ENCODE measurements around the gene SNRNP200. TPM values are rescaled to one million over a fixed set of nuclear protein-coding genes. Genes with fewer than 3 reads are reported as not detected.

SNRNP200 gene
- total RNA-seq, 1 donor from 2014 or later = 208 TPM

- no peak overlapping the region for H3K4me3 Mint-ChIP-seq
- POLR2A ChIA-PET = interaction anchor here (1.1 to 2.5 kb wide), 5 partner anchors 16 to 95 kb away, joined by 4 to 9 read pairs (median 5); partner anchors contain the start of genes CIAO1, STARD7 and TMEM127
- no peak for DNase-seq
- no peak overlapping the region for H3K27ac Mint-ChIP-seq
- no peaks in the 10 kb centered on the region for H3K9me3 Mint-ChIP-seq
- no peaks in the 10 kb centered on the region for H3K27me3 Mint-ChIP-seq
- H3K4me1 Mint-ChIP-seq = peaks cover 35% of the 10 kb centered on the region
- ATAC-seq (ENCODE audit: low read depth) = no peak
- intact Hi-C loops (cut with micrococcal nuclease) = no loop called here
- CTCF ChIA-PET = interaction anchor here (1.0 to 1.4 kb wide), 2 partner anchors 65 to 102 kb away, joined by 3 to 7 read pairs; no protein-coding TSS in a partner anchor
- TF ChIP-seq CTCF (IDR thresholded peaks at IDR 0.05) = no peak
- H3K36me3 Mint-ChIP-seq (ENCODE audit: low read depth) = peaks cover 4% of the 10 kb centered on the region
These were observed 64.9 kb downstream of the SNRNP200 start for GRCh38 chr2:96240341-96241038.

GRCh38 chr2:96239745-96240264 lies 65.5 kb downstream of the SNRNP200 start:
- Mint-ChIP-seq H3K4me3 (no peak overlapping the region), H3K4me1 (peaks cover 31% of the 10 kb centered on the region), H3K27ac (no peak overlapping the region), H3K27me3 (no peaks in the 10 kb centered on the region), H3K36me3 (ENCODE audit: low read depth) (peaks cover 3% of the 10 kb centered on the region), H3K9me3 (no peaks in the 10 kb centered on the region)
- intact Hi-C loops (cut with micrococcal nuclease) = no loop called here
- no peak for ATAC-seq (ENCODE audit: low read depth)
- POLR2A ChIA-PET = interaction anchor here (0.5 to 2.5 kb wide), 5 partner anchors 16 to 94 kb away, joined by 3 to 10 read pairs (median 6); partner anchors contain the start of genes CIAO1, DUSP2, STARD7 and TMEM127
- DNase-seq = no peak
- CTCF ChIA-PET = interaction anchor here (1.0 kb wide), 1 partner anchor 101 kb away, joined by 3 read pairs; no protein-coding TSS in a partner anchor
- no peak for TF ChIP-seq CTCF (IDR thresholded peaks at IDR 0.05)

DNA sequence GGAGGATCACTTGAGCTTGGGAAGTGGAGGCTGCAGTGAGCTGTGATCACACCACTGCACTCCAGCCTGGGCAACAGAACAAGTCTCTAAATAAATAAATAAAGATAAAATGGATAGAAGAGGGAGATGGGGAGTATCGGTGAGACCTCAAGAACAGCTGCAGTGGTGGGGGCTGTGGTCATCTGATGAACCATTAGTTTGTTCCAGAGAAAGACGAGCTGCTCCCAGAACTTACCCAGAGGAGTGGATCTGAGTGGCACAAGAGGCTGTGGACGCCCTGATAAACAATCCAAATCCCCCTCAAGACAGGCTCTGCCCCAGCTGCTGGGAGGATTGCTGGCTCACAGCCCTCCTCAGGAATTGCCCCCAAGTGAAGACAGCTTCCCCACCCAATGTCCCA lies 66.3 kb downstream of the SNRNP200 start:
- CTCF ChIA-PET = no interaction called here
- no peak for DNase-seq
- Mint-ChIP-seq H3K27ac (no peak overlapping the region), H3K4me3 (no peak overlapping the region), H3K9me3 (no peaks in the 10 kb centered on the region), H3K36me3 (ENCODE audit: low read depth) (peaks cover 3% of the 10 kb centered on the region), H3K4me1 (peaks cover 34% of the 10 kb centered on the region), H3K27me3 (no peaks in the 10 kb centered on the region)
- TF ChIP-seq CTCF (IDR thresholded peaks at IDR 0.05) = no peak
- POLR2A ChIA-PET = no interaction called here
- intact Hi-C loops (cut with micrococcal nuclease) = no loop called here
- ATAC-seq (ENCODE audit: low read depth) = no peak

DNA sequence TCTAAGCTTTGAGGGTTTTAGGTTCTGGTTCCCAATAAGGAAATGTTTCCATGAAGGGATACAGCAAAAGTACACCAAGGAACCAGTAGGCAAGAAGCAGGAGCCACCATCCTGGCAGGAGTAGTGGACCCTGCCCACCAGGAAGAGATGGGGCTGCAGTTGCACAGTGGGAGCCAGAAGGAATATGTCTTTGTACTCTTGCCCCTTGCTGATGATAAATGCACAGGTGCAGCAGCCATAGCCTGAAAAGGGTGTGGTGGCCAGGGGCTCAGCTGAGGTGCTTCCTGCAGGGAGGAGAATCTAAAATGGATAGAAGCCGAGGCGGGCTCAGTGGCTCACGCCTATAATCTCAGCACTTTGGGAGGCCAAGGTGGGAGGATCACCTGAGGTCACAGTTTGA lies 67.1 kb downstream of the SNRNP200 start:
- H3K4me3 Mint-ChIP-seq = no peak overlapping the region
- peaks cover 3% of the 10 kb centered on the region for H3K36me3 Mint-ChIP-seq (ENCODE audit: low read depth)
- DNase-seq (no peak), ATAC-seq (ENCODE audit: low read depth) (no peak)
- no peak for TF ChIP-seq CTCF (IDR thresholded peaks at IDR 0.05)
- no peaks in the 10 kb centered on the region for H3K27me3 Mint-ChIP-seq
- intact Hi-C loops (cut with micrococcal nuclease) = no loop called here
- no peak overlapping the region for H3K27ac Mint-ChIP-seq
- ChIA-PET CTCF (no interaction called here), POLR2A (no interaction called here)
- no peaks in the 10 kb centered on the region for H3K9me3 Mint-ChIP-seq
- peaks cover 42% of the 10 kb centered on the region for H3K4me1 Mint-ChIP-seq

GRCh38 chr2:96236882-96237281 lies 68.5 kb downstream of the SNRNP200 start:
- intact Hi-C loops (cut with micrococcal nuclease) = no loop called here
- POLR2A ChIA-PET = interaction anchor here (0.6 to 1.6 kb wide), 2 partner anchors 9 to 19 kb away, joined by 4 read pairs; no protein-coding TSS in a partner anchor

More at GRCh38 chr2:96236882-96237281, 68.5 kb downstream of the SNRNP200 start:
- no peak for DNase-seq
- H3K4me3 Mint-ChIP-seq = no peak overlapping the region
- peaks cover 3% of the 10 kb centered on the region for H3K36me3 Mint-ChIP-seq (ENCODE audit: low read depth)
- H3K4me1 Mint-ChIP-seq = peaks cover 29% of the 10 kb centered on the region
- no peaks in the 10 kb centered on the region for H3K27me3 Mint-ChIP-seq
- ATAC-seq (ENCODE audit: low read depth) = no peak
- no peak for TF ChIP-seq CTCF (IDR thresholded peaks at IDR 0.05)
- CTCF ChIA-PET = no interaction called here
- no peak overlapping the region for H3K27ac Mint-ChIP-seq
- H3K9me3 Mint-ChIP-seq = no peaks in the 10 kb centered on the region

All from activated B cell treated with CpG ODN at 0.5 μM for 24 hours (primary cell).